NCI-H748 (cell line): ENCODE measurements around the gene ZNF223.

Experiments used
- DNase-seq: peaks from one replicate; lab custom pipeline; 2025; ENCODE audit not compliant: unreplicated experiment; lab: John Stamatoyannopoulos, UW

The ZNF223 gene

GRCh38 chr19:44071824-44072542 is 20.1 kb downstream of the ZNF223 start, which contains the start of gene ZNF284:
ZNF284 (plus strand) TSS chr19:44072159; CDS start chr19:44076390, 4,231 bp downstream.
- peak; percentile 96 for DNase-seq

DNA sequence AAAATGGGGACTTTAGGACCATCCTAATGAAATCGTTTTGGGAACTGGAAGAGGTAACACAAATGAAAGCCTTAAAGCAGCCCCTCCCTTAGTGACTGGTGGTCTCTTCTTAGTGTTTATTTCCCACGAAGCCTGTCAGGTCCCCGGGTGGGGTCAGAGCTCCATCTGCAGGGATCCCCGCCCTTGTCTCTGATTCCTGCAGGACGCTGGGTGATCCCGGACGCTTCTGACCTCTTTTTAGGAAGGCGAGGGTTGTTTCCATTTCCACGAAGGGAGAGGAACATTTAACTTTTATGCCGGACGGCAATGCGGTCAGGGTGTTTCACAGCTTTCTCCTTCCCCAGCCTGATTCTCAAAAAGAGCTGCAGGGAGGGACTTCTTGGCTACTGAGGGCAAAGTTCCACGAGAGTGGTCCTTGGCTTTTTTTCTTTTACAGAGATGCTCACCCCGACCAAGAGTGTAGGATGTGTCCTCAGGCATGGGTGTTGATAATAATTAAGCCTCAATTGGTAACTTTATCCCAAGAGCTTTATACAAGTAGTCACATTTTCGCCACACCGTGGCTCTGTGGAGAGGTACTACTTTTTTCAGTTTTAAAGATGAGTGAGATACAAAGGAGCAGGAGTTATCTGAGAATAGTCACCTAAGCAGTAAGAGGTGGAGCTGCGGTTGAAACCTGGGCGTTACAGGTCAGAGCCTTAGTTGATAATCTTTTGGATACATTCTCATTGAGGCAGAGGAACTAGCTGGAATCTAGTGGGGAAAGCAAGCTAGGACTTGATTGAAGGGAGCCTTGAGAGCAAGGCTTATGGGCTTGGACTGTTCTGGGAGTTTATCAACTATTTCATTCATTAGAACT is 20.9 kb downstream of the ZNF223 start:
- DNase-seq, result peak; percentile 47

GRCh38 chr19:44076325-44076724 is 24.5 kb downstream of the ZNF223 start:
- DNase-seq, result no peak

DNA sequence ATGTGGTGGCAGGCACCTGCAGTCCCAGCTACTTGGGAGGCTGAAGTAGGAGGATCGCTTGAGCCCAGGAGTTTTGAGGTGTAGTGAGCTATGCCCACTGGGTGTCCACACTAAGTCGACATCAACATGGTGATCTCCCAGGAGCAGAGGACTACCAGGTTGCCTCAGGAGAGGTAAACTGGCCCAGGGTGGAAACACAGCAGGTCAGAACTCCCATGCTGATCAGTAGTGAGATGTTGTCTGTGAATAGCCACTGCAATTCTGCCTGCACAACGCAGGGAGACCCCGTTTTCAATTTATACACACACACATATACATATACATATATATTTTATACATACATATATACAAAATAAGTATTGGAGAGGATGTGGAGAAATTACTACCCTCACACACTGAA is 40.3 kb downstream of the ZNF223 start:
- DNase-seq, result no peak

DNA sequence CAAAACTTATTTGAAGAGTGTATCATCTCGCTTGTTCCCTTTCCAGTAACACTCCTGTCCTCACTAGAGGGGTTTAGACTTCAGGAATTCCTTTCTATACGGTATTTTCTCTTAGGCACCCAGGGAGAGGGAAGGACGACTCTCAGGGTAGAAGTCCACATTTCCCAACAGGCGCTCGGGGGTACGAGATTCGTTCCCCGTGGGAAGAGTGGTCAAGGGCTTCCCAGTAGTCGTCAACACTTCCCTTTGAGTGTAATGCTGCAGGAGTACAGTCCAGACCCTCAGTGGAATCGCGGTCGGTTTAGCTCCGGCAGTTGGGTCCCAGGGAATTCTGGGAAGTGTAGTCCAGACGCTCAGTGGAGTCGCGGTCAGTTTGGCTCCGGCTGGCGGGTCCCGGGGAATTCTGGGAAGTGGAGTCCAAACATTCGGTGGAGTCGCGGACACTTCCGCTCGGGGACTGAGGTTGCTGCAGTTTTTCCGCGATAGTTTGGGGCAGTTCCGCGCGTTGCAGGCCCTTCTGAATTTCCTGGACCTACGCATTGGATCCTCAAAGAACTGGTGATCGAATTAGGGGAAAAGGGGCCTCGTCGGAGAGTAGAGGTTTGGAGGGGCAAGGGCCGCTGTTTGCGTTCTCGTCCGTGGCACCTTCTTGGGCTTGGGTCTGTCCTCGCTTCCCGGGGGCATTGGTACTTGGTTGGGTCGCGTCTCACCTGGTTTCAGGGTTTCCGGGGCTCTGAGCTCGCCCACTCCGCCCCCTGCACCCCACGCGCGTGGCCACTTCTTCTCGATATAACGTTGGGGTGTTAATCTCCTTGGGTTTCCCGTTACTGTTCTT is 42.3 kb downstream of the ZNF223 start, which contains the start of gene ZNF224:
ZNF224 (plus strand) TSS at position 431 of the 835 bp plus-strand sequence. CDS start 3,513 bp downstream, outside the sequence.
- peak; percentile 97 for DNase-seq

- DNase-seq, result no peak
Observed at GRCh38 chr19:44107751-44108150, 55.9 kb downstream of the ZNF223 start.

- DNase-seq, result no peak
Observed at GRCh38 chr19:44109458-44109857, 57.6 kb downstream of the ZNF223 start.

- DNase-seq, result peak; percentile 99
Observed at GRCh38 chr19:44111910-44112463, 60.2 kb downstream of the ZNF223 start.

GRCh38 chr19:44112802-44113137 is 60.9 kb downstream of the ZNF223 start:
- DNase-seq, result no peak

- DNase-seq, result peak; percentile 100
Observed at GRCh38 chr19:44113138-44113783, 61.4 kb downstream of the ZNF223 start, which contains the start of gene ZNF225. ZNF225 (plus strand) TSS chr19:44113399; CDS start chr19:44115828, 2,429 bp downstream.

- peak; percentile 25 for DNase-seq
Observed at GRCh38 chr19:44113784-44114390, 62.1 kb downstream of the ZNF223 start.
